HepG2 (cell line): ENCODE results near the gene CD4. TPM values are rescaled to one million over a fixed set of nuclear protein-coding genes. Genes with fewer than 3 reads are reported as not detected.

Experiments used
- FOXC1 ChIP-seq: sonication (generic); formaldehyde crosslinking; IDR thresholded peaks from 2 replicates; pipeline ENCODE4 v1.8.0; 2022; ENCODE audit warnings: mild to moderate bottlenecking, missing genetic modification reagents, borderline replicate concordance
- HOXD1 ChIP-seq: sonication (generic); formaldehyde crosslinking; IDR thresholded peaks from 2 replicates; pipeline ENCODE4 v1.5.0; 2020; ENCODE audit warnings: missing genetic modification reagents
- NFE2 ChIP-seq: sonication (generic); formaldehyde crosslinking; IDR thresholded peaks from 2 replicates; pipeline ENCODE4 v1.4.0; 2020; ENCODE audit warnings: missing genetic modification reagents
- THYN1 ChIP-seq: sonication (generic); formaldehyde crosslinking; IDR thresholded peaks from 2 replicates; pipeline ENCODE4 v1.8.1; 2023; ENCODE audit warnings: low read depth, mild to moderate bottlenecking, moderate library complexity, missing genetic modification reagents, borderline replicate concordance
- XRCC5 ChIP-seq: fragments of 200-400 bp; formaldehyde crosslinking; optimal IDR thresholded peaks from 2 replicates; pipeline ENCODE3; 2017; ENCODE audit warnings: mild to moderate bottlenecking, low read length
- ZNF251 ChIP-seq: sonication (generic); formaldehyde crosslinking; IDR thresholded peaks from 2 replicates; pipeline ENCODE4 v1.9.0; 2021; ENCODE audit warnings: mild to moderate bottlenecking, missing genetic modification reagents
- ZNF282 ChIP-seq: fragments of 450-650 bp; IDR thresholded peaks from 2 replicates; pipeline ENCODE4 v1.6.1; 2018; ENCODE audit not compliant: partially characterized antibody
- polyA plus RNA-seq, 8 experiments: library from polyadenylated mRNA; depleted of rRNA in 3 of 8; stranded (reverse) in 7 of 8; unstranded in 1 of 8; fragments of >200 nt; fragmentation: Illumina TruSeq in 4 of 8; extraction: Trizol in 4 of 8; gene quantifications; 2 replicates each; pipeline versions ENCODE4 v1.2.1 to v1.2.3, GENCODE V29; 2011 to 2016; ENCODE audit warnings: low read depth in 4 of 8, missing spikeins in 1 of 8, mixed read lengths in 1 of 8; ENCODE audit not compliant: insufficient read depth in 1 of 8
- total RNA-seq, 5 experiments: library from RNA; depleted of rRNA; stranded (reverse); fragments of >200 nt; fragmentation: Illumina TruSeq; extraction: Trizol; gene quantifications; 2 replicates each; pipeline ENCODE4 v1.2.3, GENCODE V29; 2016; ENCODE audit warnings: low read depth in 1 of 5
- TF ChIP-seq, protein P1 (sequence below): IDR thresholded peaks from 2 replicates; pipeline ENCODE4 v1.6.1; 2016
- TF ChIP-seq, protein P2 (sequence below), 2 experiments: sonication (generic) in 1 of 2; formaldehyde crosslinking in 1 of 2; IDR thresholded peaks; 2 replicates each; pipeline versions ENCODE4 v1.5.1 to v1.6.1; 2011 to 2020; ENCODE audit warnings: borderline replicate concordance in 1 of 2, low read depth in 1 of 2, low read length in 1 of 2, mild to moderate bottlenecking in 1 of 2, missing genetic modification reagents in 1 of 2, moderate library complexity in 1 of 2
- TF ChIP-seq, protein P3 (sequence below), 2 experiments: fragments of 450-650 bp in 1 of 2; sonication (generic) in 1 of 2; formaldehyde crosslinking in 1 of 2; IDR thresholded peaks; 2 replicates each; pipeline versions ENCODE4 v1.6.1 to v1.8.0; 2016 to 2022; ENCODE audit warnings: antibody characterized with exemption in 1 of 2, mild to moderate bottlenecking in 1 of 2, missing genetic modification reagents in 1 of 2

CD4 gene
- total and polyA plus RNA-seq, 2 of the 13 experiments (the other 11 are each of a cell fraction or from before 2014, with no cell fraction given): 0.07 to 0.95 TPM

DNA sequence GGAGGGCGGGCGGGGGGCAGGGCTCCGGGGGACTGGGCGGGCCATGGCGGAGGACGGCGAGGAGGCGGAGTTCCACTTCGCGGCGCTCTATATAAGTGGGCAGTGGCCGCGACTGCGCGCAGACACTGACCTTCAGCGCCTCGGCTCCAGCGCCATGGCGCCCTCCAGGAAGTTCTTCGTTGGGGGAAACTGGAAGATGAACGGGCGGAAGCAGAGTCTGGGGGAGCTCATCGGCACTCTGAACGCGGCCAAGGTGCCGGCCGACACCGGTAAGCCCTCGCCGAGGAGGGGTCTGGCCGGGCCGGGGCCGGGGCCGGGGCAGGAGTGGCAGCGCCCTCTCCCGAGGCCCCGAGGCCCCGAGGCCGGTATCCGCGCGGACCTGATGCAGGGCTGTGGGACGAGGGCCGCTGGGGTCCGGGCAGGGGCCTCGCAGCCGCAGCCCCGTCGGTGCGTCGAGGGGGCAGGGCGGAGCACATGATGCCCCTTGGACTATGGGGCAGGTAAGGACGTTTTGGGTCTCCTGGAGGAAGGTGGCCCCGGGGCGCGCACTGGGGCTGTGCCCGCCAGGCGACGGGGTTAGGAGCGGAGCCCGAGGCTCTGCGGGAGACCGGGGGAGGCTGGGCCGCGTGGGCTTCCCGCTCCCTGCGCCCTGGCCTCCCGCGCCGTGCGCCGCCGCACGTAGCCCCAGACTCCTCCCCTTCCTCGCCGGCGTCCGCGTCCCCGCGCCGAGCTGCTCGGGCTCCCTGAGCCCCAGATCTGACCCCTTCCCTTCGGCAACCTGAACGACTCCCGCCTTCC lies 78.3 kb downstream of the CD4 start, which contains the start of gene TPI1 (continued):
- TF ChIP-seq, protein P1, sequence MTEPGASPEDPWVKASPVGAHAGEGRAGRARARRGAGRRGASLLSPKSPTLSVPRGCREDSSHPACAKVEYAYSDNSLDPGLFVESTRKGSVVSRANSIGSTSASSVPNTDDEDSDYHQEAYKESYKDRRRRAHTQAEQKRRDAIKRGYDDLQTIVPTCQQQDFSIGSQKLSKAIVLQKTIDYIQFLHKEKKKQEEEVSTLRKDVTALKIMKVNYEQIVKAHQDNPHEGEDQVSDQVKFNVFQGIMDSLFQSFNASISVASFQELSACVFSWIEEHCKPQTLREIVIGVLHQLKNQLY (CRISPR knock-in tag): no peak
- TF ChIP-seq NFE2 (CRISPR knock-in tag): no peak
- peak; percentile 52; the same call in 1 of the 2 replicates for TF ChIP-seq FOXC1
- TF ChIP-seq XRCC5: no peak
- TF ChIP-seq, protein P2, sequence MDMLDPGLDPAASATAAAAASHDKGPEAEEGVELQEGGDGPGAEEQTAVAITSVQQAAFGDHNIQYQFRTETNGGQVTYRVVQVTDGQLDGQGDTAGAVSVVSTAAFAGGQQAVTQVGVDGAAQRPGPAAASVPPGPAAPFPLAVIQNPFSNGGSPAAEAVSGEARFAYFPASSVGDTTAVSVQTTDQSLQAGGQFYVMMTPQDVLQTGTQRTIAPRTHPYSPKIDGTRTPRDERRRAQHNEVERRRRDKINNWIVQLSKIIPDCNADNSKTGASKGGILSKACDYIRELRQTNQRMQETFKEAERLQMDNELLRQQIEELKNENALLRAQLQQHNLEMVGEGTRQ (IDR thresholded peaks at IDR 0.05; ENCODE audit: low read depth, low read length): no peak
- TF ChIP-seq, protein P2 (CRISPR knock-in tag; IDR thresholded peaks at IDR 0.05; ENCODE audit: borderline replicate concordance): no peak
- no peak for TF ChIP-seq ZNF282
- TF ChIP-seq, protein P3, sequence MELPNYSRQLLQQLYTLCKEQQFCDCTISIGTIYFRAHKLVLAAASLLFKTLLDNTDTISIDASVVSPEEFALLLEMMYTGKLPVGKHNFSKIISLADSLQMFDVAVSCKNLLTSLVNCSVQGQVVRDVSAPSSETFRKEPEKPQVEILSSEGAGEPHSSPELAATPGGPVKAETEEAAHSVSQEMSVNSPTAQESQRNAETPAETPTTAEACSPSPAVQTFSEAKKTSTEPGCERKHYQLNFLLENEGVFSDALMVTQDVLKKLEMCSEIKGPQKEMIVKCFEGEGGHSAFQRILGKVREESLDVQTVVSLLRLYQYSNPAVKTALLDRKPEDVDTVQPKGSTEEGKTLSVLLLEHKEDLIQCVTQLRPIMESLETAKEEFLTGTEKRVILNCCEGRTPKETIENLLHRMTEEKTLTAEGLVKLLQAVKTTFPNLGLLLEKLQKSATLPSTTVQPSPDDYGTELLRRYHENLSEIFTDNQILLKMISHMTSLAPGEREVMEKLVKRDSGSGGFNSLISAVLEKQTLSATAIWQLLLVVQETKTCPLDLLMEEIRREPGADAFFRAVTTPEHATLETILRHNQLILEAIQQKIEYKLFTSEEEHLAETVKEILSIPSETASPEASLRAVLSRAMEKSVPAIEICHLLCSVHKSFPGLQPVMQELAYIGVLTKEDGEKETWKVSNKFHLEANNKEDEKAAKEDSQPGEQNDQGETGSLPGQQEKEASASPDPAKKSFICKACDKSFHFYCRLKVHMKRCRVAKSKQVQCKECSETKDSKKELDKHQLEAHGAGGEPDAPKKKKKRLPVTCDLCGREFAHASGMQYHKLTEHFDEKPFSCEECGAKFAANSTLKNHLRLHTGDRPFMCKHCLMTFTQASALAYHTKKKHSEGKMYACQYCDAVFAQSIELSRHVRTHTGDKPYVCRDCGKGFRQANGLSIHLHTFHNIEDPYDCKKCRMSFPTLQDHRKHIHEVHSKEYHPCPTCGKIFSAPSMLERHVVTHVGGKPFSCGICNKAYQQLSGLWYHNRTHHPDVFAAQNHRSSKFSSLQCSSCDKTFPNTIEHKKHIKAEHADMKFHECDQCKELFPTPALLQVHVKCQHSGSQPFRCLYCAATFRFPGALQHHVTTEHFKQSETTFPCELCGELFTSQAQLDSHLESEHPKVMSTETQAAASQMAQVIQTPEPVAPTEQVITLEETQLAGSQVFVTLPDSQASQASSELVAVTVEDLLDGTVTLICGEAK (IDR thresholded peaks at IDR 0.05): no peak
- TF ChIP-seq, protein P3 (CRISPR knock-in tag; IDR thresholded peaks at IDR 0.05): peak; percentile 60
- no peak; the same call in 1 of the 2 replicates for TF ChIP-seq ZNF251 (CRISPR knock-in tag)
- TF ChIP-seq HOXD1: peak; percentile 64; the same call in 1 of the 2 replicates
- TF ChIP-seq THYN1 (CRISPR knock-in tag): no peak
